HG02938 (cell line): ENCODE data around the gene ING5.
"Not testable (repeated sequence)": the region's sequence is repeated elsewhere in the genome, so short reads cannot be mapped to it uniquely, and the experiment has no call there.

Experiments
- ATAC-seq: cut with Tn5 transposase; IDR thresholded peaks from one replicate; pipeline ENCODE4 v1.9.1; 2021; ENCODE audit warnings: mild to moderate bottlenecking, moderate library complexity; ENCODE audit not compliant: unreplicated experiment

Gene ING5

DNA sequence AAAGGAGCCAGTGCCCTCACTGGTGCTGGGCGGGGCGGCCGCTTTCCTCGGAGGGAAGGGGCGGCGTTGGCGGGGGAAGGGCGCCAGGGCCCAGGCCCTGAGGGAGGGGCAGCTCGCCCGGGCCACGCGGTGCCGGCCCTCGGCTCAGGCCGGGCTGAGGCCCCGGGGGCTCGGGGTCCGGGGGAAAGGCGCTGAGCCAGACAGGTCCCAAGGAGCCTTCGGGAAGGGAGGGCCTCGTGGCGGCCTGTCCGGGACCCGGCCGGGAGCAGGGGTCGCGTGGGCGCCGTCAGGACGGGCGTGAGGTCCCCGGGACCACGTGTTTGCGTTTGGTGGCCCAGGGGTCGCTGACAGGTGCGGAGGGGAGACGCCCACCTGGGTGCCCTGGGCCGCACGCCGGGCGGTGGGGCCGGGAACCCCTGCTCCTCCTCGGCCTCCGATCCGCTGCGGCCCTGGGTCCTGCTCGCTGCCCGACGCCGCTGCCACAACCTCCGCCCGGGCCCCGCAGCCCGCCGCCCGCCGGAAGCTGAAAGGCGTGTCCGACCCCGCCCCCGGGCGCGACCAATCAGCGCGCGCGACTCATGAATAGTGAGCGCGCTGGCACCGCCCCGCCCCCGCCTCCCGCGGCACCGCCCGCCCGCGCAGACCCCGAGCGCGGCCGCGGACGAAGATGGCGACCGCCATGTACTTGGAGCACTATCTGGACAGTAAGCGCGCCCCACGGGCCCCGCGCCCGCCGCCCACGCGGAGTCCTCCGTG, at the start of gene ING5:
TSS of gene ING5 (plus strand) at position 641 of the 756 bp plus-strand sequence. CDS start at position 668, 27 bp downstream.
- peak; percentile 54 for ATAC-seq

DNA sequence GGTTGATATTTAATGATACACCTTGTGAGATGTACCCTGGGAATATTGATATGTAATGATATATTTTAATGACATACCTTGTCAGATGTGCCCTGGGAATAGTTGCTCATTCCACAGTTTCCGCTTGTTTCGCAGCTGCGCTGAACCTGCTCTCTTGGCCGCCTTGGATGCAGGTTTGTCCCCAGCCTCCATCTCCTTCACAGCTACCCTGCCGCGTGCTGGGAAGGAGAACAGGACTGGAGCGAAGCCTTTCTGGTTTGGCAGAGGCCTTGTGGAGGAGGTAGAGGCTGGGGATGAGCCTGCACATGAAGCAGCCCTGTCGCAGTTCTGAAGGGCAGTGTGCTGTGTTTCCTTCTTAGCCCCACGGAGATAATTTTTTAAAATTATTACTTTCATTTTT, 49.7 kb upstream of the ING5 start:
- no peak for ATAC-seq

DNA sequence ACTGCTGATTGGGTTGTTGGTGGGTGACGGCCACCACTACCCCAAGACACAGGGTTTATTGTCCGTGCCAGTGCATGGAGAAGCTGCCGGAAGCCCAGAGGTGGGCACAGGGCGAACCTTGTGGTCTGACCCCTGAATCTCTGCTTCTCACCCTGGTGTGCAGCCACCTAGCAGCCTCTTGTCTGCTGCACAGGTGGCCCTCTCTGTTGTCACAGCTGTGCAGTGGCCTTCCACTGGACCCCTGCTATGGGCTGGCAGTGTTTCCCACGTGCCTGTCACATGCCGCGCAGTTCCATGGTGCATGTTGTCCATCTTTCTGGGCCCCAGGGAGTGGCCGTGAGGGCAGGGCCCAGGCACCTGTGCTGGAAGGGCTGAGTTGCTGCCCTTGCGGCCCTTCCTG, 49.1 kb upstream of the ING5 start:
- ATAC-seq = no peak

DNA sequence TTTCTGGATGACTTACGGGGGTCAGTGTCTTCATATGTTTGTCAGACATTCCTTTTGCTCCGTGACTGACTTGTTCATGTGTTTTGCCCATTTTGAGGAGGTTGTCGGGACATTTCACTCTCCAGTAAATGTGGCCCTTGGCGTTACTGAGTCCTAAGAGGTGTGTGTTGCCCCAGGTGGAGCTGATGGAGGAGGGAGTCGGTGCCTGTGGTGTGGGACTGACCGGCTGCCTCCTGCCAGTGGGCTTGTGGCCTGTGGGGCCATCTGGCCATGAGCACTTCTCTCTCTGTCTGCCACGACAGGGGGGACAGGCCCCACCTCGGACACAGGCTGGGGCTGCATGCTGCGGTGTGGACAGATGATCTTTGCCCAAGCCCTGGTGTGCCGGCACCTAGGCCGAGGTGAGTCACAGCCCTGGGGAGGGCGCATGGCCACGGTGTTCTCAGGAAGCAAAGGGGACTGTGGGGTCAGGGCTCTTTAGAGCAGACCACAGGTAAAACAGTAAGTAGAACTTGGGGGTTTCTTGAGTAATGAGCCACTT, 48.6 kb upstream of the ING5 start:
- ATAC-seq = no peak

DNA sequence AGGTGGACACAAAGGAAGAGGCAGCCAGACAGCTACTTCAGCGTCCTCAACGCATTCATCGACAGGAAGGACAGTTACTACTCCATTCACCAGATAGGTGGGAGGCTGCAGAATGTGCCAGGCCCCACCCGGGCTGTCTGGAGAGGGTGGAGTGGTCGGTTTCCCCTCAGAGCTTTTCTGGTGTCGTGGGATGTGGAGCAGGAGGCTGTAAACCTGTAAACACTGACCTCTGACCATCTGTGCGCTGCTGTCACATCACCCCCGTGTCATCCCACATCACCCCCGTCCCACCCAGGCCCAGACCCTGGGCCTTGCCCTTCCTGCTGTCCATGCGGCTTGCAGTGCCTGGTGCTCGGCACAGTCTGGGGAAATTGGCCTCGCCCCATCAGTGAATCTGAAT, 47.3 kb upstream of the ING5 start:
- no peak for ATAC-seq

DNA sequence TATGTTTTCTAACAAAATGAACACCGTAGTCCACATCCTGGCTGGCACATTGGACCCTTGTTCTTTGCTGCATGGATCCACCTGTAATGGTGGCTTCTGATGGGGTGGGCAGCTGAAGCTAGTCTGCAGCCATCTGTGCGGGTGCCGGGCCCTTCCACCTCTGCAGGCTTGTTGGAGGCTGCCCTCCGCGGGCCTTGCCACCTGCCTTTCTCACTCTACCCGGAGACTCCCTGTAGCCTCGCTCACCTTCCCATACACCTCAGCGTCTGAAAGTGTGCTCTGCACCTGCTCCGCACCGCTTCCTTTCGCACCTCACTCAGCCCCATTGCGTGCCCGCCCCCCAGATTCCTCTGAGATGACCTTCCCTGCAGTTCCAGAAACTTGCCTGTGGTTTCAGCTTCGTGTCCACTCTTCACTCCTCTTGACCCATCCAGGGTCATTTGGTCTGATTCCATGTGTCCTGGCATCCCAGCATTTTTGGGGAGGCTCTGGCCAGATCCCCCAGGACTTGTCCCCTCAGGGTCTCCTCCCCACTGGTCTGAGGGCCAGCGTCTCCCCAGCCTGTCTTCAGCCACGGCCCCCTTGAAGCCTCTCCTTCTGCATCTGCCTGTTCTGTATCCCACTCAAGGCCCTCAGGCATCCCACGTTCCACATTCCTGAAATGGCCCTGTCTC, 46.2 kb upstream of the ING5 start:
- no peak for ATAC-seq

DNA sequence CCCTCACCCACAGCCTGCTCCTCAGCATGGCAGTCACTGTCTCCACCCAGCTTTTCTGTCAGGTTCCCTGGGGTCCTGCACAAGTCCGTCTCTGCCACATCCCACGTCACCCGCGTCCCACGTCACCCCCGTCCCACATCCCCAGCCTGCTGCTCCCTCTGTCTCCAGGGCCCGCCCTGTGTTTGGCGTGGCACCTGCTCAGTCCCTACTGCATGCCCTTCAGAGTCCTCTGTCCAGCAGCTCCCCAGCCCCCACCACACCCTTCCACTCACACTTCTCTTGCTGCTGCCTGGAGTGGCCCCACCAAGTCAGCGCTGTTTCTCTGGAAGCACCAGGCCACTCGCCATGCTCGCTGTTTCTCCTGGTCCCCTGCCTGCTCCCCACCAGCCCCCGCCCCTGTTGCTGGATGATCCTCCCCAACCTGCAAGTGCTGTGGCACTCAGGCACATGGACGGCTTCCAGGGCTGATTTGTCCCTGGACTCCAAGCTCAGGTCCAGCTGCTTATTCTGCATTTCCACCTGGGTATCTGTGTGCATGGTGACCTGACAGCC, 45.6 kb upstream of the ING5 start:
- no peak for ATAC-seq

DNA sequence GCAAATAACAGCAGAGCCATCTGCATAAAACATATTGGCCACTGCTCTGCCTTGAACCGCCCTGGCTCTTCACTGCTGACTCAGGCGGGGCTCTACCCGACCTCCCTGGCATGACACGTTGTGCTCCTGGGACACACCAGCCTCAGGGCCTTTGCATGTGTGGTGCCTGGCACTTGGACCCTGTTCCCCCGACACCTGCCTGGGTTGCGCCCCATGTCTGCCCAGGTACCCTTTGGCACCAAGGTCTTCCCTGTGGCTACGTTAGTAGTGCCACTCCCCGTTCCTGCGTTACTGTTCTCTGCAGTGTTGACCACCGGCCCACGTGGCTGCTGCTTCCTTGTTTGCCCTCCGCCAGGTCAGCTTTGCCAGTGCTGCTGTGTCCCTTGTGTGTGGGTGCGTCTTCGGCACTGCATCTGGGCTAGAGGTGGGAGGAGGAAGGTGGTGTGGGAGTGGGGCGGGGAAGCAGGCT, 44.0 kb upstream of the ING5 start:
- ATAC-seq = no peak

DNA sequence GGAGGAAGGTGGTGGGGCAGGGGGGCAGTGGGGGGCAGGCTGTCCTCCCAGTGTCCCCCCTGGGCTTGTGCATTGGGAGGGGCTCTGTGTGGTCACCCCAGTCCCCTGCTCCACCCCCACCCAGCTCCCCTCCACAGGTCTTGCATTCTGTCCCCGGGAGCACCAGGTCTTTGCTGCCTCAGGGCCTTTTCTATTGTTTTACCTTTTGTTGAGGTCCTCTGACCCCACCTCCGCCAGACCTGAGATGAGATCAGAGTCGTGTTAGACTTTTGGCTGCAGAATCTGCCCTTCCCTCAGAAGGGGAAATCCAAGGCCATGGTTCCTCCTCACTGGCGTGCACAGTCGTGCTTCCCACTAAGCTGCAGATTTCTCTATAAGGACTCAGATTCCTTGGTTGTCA, 43.5 kb upstream of the ING5 start:
- ATAC-seq = no peak

DNA sequence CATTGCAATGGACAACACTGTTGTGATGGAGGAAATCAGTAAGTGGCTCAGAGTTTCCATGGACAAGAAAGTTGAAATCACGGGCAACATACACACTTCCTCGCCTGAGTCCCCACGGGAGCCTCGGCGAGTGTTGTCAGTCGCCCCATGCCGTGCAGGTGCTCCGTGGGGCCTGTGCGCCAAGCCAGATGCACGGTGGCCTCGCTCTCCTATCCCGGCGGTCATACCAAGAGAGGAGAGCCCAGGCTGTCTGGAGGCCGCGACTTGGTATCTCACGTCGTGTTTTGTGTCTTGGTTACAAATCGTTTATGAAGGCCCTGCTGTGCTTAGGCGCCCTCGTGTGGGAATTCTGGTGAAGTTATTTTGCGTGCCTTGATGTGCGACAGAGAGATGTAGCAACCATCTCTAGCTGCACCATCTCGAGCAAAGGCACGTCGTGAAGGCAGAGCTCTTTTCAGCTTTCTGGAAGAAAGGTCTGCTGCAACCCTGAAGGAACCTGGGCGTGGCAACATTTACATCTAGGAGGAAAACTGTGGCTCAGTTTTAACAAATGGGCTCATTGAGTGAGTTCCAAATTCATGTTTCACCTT, 42.6 kb upstream of the ING5 start:
- ATAC-seq = no peak

DNA sequence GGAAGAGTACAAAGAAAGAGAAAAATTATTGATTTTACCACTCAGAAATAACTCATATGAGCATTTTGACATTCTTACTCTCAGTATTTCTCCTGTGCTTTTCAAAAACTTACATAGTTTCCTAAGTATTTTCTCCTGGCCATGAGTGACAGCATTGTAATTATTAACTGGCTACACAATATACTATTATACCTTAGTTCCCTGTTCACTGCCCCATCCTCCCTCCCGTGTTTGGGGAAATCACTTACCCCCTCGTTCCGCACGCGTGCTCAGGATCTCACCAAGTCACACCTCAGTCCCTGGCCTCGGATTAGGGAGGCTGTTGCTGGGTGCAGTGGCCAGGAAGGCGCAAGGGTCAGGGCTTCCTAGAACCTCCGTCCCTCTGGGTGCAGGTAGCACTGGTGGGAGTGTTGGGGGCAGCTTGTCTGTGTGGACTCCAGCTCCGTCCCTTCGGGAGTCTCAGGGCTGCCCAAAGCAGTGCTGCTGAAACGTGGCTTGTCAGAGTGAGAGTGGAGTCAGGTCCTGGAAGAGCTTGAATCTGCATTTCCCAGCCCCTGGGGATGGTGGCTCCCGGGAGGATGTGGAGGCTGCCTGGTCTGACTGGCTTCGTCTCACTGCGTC, 41.1 kb upstream of the ING5 start:
- no peak for ATAC-seq

DNA sequence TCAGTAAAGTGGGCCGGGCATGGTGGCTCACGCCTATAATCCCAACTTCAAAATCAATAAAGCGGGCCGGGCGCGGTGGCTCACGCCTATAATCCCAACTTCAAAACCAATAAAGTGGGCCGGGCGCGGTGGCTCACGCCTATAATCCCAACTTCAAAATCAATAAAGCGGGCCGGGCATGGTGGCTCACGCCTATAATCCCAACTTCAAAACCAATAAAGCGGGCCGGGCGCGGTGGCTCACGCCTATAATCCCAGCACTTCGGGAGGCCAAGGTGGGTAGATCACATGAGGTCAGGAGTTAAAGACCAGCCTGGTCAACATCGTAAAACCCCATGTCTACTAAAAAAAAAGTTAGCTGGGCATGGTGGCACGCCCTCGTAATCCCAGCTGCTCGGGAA, 39.1 kb upstream of the ING5 start:
- ATAC-seq = not testable (repeated sequence)

DNA sequence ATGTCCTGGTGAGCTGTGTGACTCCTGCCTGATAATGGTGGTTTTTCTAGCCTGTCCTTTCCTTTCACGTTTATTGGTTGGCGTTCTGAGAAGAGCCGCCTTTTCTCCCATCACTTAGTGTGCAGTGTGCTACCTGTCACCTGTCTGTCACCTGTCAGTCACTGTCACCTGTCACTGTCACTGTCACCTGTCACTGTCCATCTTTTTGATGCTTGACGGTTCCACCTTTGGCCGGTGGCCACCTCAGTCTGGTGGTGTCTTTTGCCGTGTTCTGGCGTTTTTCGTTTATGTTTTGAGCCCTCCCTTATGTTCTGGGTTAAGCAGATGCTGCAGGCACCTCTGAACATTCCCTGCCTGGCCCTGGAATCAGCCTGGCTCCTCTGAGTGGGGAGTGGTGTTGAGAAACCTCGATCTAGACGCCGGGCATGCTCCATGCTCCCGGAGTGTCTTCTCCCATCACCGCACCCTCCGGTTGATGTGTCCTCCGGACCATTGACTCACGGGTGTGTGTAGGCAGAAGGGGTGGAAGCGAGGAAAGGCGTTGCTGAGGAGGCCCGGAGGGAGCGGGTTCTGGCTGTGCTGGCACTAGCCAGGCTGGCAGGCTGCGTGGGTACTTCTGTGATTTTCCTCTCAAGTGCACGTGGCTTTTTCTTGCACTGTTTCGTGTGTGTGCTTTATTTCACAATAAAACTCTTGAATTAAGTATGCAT, 36.0 kb upstream of the ING5 start:
- no peak for ATAC-seq

DNA sequence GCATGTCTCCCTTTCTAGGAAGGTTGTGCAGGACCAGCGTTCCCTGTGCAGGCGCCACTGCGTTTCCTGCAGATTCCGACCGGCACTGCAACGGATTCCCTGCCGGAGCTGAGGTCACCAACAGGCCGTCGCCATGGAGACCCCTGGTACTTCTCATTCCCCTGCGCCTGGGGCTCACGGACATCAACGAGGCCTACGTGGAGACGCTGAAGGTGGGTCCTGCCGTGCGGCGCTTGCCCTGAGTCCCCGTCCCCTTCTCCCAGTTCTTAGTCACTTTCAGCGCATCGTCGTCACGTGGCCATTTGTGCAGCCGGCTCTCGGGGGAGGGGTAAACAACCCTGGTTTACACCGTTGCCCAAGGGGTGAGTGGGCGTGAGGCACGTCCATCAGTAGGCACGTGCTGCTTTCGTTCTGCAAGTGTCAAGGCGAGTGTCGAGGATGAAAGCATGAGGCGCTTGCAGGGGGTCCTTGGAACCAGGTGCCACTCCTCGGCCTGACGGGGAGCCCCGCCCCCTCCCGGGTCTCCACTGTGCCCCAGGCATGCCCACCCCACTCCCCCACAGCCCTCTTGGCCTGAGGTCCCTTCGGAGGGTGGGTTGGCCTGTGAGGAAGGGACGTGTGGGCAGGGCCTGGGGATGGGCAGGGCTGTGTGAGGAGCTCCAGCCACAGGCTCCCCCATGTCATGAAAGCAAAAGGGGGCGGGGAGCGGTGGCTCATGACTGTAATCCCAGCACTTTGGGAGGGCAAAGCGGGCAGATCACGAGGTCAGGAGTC, 35.0 kb upstream of the ING5 start:
- ATAC-seq = no peak

DNA sequence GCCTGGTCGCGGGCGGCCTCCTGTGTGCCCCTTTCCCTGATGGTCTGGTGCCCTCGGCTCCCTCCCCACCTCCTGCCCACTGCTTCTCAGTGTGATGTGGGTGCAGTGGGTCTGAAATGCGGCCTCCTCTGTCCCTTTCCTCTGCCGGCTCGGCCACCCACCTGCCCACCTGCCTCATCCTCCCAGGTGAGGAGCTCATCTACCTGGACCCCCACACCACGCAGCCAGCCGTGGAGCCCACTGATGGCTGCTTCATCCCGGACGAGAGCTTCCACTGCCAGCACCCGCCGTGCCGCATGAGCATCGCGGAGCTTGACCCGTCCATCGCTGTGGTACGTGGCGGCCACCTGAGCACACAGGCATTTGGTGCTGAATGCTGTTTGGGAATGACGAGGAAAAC, 33.5 kb upstream of the ING5 start:
- ATAC-seq = no peak

DNA sequence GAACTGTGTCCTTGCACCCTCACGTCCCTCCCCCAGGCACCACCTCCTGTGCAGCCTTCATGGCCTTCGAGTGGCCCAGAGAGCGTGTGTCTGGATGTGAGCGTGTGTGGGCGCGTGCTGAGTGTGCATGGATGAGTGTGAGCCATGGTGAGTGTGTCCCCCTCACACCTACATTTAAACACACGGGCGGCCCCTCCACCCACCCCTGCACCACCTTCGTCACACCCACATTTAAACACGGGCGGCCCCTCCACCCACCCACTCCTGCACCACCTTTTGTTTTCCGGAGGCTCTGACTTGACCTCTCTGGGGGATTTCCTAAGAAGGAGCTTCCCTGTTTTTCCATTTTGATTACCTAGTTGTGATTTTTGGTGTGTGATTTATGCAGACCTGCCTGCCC, 33.0 kb upstream of the ING5 start:
- no peak for ATAC-seq

DNA sequence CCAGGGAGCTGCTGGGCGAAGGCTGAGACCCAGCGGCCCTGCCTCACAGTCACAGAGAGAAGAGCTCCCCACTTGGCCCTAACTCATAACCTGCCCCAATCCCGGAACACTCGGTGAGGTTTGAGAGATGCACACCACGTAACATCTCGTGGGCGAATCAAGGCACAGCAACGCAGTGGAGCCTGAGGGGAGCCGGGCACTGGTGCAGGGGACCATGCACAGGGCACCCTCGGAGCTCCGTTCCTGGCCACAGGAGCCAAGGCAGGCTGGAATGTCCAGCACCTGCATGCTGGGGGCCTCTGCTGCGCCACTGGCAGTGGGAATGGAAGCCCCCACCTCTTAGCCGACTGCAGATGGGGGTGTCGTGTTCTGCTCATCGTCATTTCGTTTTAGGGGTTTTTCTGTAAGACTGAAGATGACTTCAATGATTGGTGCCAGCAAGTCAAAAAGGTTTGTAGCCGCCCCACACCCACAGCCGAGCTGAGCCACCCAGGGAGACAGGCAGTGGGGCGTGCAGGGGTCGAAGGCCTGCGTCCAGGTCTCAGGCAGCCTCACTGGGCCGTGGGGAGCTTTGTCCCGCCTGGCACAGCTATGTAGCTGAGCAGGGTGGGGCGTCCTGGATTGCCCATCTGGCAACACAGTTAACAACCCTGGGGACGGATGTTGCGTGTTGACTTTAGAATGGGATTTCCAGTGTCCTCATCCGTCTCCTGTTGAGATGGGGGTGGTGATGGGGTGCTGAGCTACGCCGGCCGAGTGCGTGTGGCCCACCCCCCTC, 31.3 kb upstream of the ING5 start:
- ATAC-seq = no peak

DNA sequence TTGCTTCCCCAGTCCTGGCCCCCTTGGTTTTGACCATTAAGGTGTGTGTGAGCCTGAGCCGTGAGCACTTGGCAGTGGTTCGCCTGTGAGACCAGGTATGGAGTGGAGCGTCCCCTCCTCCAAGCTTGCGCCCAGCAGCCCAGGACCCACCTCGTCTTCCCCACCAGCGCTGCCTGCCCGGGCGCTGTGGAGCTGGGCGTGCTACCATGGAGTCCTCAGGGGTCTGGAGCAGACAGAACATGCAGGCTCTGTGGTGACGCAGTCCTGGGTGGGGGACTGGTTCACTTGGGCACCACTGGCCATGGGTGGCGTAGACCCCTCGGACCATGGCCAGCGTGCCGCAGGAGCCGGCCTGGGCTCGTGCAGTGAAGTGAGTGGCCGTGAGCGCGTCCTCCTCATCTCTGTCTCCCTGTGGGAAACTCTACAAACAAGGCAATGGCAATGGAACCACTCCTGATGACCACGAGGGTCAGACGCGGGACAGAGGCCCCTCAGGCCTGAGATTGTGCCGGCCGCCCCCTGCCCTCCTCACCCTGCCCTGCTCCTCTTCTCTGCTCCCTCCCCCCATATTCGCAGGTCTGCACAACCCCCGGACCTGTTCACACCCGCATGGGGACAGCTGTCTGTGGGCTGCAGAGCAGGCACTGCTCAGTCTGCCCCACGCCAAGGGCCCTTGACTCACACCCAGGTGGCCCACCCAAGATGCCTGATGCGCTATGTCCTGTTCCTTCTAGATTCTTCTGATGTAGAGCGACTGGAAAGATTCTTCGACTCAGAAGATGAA, 30.2 kb upstream of the ING5 start:
- no peak for ATAC-seq
